SJCRH30 (cell line): ENCODE measurements around the gene NLK. TPM values are rescaled to one million over a fixed set of nuclear protein-coding genes. Genes with fewer than 3 reads are reported as not detected.
A peak's percentile ranks its signal among the peaks of the same experiment; 100 is the strongest.
"Not testable (repeated sequence)": the region's sequence is repeated elsewhere in the genome, so short reads cannot be mapped to it uniquely, and the experiment has no call there.

Experiments used
- DNase-seq, 2 experiments: peaks; one replicate each; pipeline ENCODE4 v3.0.0-alpha.2; 2015 to 2020
- H3K27ac ChIP-seq: fragments of 250-450 bp; sonication (Bioruptor Pico); 2 replicates; pipeline ENCODE4 v1.5.1; 2020; ENCODE audit warnings: mild to moderate bottlenecking, moderate library complexity
- H3K27me3 ChIP-seq: fragments of 250-450 bp; sonication (Bioruptor Pico); 2 replicates; pipeline ENCODE4 v1.5.1; 2020; ENCODE audit warnings: mild to moderate bottlenecking, moderate library complexity
- H3K36me3 ChIP-seq: fragments of 250-450 bp; sonication (Bioruptor Pico); 2 replicates; pipeline ENCODE4 v1.5.1; 2020; ENCODE audit warnings: mild to moderate bottlenecking, moderate library complexity
- H3K4me1 ChIP-seq: fragments of 250-450 bp; sonication (Bioruptor Pico); 2 replicates; pipeline ENCODE4 v1.5.1; 2020; ENCODE audit warnings: mild to moderate bottlenecking, moderate library complexity
- H3K4me3 ChIP-seq: fragments of 250-450 bp; sonication (Bioruptor Pico); 2 replicates; pipeline ENCODE4 v1.5.1; 2020; ENCODE audit warnings: mild to moderate bottlenecking, moderate library complexity
- H3K9me3 ChIP-seq: fragments of 250-450 bp; sonication (Bioruptor Pico); replicated peaks from 2 replicates; pipeline ENCODE4 v1.5.1; 2020; ENCODE audit warnings: mild to moderate bottlenecking, moderate library complexity
- total RNA-seq: library from RNA; depleted of rRNA; stranded (reverse); fragments of >200 nt; shearing (Covaris generic); gene quantifications from 2 replicates; pipeline ENCODE4 v1.2.3, GENCODE V29; 2014; rRNA removed

The NLK gene
- total RNA-seq, 1 experiment from 2014 or later, result 27.8 TPM

GRCh38 chr17:28232966-28233870 lies 190.7 kb downstream of the NLK start:
- not testable (repeated sequence) for H3K36me3 ChIP-seq, H3K27me3 ChIP-seq, H3K9me3 ChIP-seq, H3K27ac ChIP-seq, H3K4me3 ChIP-seq, H3K4me1 ChIP-seq
- DNase-seq, result peak in 1 of 2 experiments; percentile 47

- H3K36me3 ChIP-seq, DNase-seq, H3K4me1 ChIP-seq, H3K27ac ChIP-seq, H3K9me3 ChIP-seq, H3K27me3 ChIP-seq, H3K4me3 ChIP-seq: not testable (repeated sequence)
Observed at GRCh38 chr17:28233872-28234856, 191.7 kb downstream of the NLK start.

GRCh38 chr17:28235066-28235700 lies 192.7 kb downstream of the NLK start:
- not testable (repeated sequence) for H3K27me3 ChIP-seq, H3K9me3 ChIP-seq, DNase-seq, H3K4me3 ChIP-seq, H3K27ac ChIP-seq, H3K4me1 ChIP-seq, H3K36me3 ChIP-seq

DNA sequence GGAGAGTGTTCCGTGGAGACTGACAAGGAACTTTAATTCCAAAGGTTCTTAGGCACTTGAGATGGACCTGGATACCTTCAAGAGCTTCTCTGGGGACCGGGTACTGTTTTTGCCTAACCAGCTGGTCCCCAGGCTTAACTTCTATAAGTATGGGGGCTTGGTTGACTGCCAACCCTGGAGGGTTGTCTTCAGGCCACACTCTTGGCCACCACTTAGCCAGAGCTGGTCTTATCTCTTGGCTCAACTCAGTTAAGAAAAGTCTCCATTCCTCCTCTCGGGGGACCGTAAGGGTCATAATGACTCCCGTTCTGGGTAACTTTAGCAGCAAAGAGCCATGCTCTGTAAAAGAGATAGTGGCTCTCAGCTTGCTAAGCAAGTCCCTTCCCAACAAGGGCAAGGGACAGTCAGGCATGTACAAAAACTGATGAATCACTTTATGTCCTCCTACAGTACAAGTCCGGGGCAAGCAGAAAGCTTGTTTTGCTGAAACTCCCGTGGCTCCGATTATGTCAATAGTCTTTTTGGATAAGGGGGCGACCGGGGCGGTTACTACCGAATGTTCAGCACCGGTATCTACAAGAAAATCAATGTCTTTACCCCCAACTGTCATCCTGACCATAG lies 193.7 kb downstream of the NLK start:
- not testable (repeated sequence) for H3K27ac ChIP-seq, H3K27me3 ChIP-seq, H3K4me1 ChIP-seq, H3K9me3 ChIP-seq, H3K36me3 ChIP-seq, DNase-seq, H3K4me3 ChIP-seq

GRCh38 chr17:28238547-28239270 lies 196.2 kb downstream of the NLK start:
- H3K27ac ChIP-seq, DNase-seq, H3K27me3 ChIP-seq, H3K36me3 ChIP-seq, H3K4me1 ChIP-seq, H3K9me3 ChIP-seq, H3K4me3 ChIP-seq: not testable (repeated sequence)

DNA sequence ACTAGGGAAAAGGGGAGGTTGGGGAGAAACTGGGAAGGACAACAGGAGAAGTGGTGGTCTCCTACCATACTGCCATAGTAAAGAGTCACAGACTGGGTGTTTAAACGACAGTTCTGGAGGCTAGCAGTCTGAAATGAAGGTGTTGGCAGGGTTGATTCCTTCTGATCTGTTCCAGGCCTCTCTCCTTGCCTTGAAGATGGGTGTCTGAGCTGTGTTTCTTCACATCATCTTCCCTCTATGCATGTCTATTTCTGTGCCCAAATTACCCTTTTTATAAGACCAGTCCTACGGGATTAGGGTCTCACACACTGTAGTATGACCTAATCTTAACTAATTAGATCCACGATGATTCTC lies 196.8 kb downstream of the NLK start:
- Histone ChIP-seq H3K36me3 (no peaks in the 10 kb centered on the region), H3K4me1 (no peaks in the 10 kb centered on the region), H3K4me3 (no peak overlapping the region), H3K27me3 (peaks cover 7% of the 10 kb centered on the region), H3K9me3 (no peaks in the 10 kb centered on the region), H3K27ac (no peak overlapping the region)
- no peak for DNase-seq

GRCh38 chr17:28240688-28241340 lies 198.3 kb downstream of the NLK start:
- no peak for DNase-seq
- Histone ChIP-seq H3K27ac (no peak overlapping the region), H3K4me3 (no peak overlapping the region), H3K36me3 (no peaks in the 10 kb centered on the region), H3K4me1 (no peaks in the 10 kb centered on the region), H3K9me3 (no peaks in the 10 kb centered on the region), H3K27me3 (peaks cover 13% of the 10 kb centered on the region)

DNA sequence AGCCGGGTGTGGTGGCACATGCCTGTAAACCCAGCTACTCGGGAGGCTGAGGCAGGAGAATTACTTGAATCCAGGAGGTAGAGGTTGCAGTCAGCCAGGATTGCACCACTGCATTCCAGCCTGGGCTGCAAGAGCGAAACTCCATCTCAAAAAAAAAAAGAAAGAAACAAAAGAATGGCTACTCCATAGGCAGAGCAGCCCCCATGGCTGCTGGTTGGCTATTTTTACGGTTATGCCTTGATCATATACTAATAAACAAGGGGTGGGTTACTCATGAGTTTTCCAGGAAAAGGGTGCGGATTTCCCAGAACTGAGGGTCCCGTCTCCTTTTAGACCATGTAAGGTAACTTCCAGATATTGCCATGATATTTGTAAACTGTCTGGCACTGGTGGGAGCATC lies 200.3 kb downstream of the NLK start:
- Histone ChIP-seq H3K4me3 (no peak overlapping the region), H3K36me3 (no peaks in the 10 kb centered on the region), H3K27ac (no peak overlapping the region), H3K27me3 (peaks cover 16% of the 10 kb centered on the region), H3K9me3 (no peaks in the 10 kb centered on the region), H3K4me1 (no peaks in the 10 kb centered on the region)
- no peak for DNase-seq

DNA sequence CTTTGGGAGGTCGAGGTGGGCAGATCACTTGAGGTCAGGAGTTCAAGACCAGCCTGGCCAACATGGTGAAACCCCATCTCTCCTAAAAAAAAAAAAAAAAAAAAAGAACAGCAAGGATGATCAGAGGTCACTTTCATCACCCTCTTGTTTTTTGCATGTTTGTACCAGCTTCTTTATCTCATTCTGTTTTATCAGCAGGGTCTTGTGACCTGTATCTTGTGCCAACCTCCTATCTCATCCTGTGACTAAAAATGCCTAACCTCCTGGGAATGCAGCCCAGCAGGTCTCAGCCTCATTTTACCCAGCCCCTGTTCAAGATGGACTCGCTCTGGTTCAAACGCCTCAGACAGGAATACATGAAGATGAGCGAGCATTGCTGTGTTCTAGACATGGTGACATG lies 200.8 kb downstream of the NLK start:
- H3K9me3 ChIP-seq, H3K4me1 ChIP-seq, H3K36me3 ChIP-seq, H3K4me3 ChIP-seq, DNase-seq, H3K27ac ChIP-seq: not testable (repeated sequence)
- peaks cover 16% of the 10 kb centered on the region for H3K27me3 ChIP-seq

DNA sequence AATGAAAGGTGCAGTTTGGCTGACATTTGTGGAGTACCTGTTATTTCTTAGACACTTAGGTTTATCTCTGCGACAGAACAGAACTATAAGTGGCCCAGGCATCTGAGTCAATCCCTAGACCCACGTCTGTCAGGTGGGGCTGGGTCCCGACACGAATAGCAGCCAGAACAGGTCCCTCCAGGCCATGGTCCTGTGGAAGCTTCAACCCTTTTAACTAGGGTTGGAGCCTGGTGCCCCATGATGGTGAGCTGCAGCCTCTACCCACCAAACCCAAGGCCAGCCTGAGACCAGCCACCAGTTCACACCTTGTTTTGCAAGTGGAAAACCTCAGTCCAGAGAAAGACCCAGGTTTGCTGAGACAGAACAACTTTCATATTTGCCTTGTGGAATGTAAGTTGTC lies 202.0 kb downstream of the NLK start:
- H3K4me1 ChIP-seq, result no peaks in the 10 kb centered on the region
- no peak for DNase-seq
- H3K27ac ChIP-seq, result no peak overlapping the region
- no peaks in the 10 kb centered on the region for H3K36me3 ChIP-seq
- no peaks in the 10 kb centered on the region for H3K9me3 ChIP-seq
- no peak overlapping the region for H3K4me3 ChIP-seq
- H3K27me3 ChIP-seq, result peaks cover 16% of the 10 kb centered on the region

Other genes with a start within 250 kb of the NLK start
- not detected in 2 replicates for gene NOS2, start 242.1 kb upstream of the NLK start, total RNA-seq
- gene LYRM9, start 149.3 kb upstream of the NLK start, total RNA-seq, result 0.15 and 0.22 TPM in 2 replicates